ENCODE data around the gene RAD23B. TPM values are rescaled to one million over a fixed set of nuclear protein-coding genes. Genes with fewer than 3 reads are reported as not detected.

The RAD23B gene
- total RNA-seq, 1 experiment from 2014 or later = 176 TPM

DNA sequence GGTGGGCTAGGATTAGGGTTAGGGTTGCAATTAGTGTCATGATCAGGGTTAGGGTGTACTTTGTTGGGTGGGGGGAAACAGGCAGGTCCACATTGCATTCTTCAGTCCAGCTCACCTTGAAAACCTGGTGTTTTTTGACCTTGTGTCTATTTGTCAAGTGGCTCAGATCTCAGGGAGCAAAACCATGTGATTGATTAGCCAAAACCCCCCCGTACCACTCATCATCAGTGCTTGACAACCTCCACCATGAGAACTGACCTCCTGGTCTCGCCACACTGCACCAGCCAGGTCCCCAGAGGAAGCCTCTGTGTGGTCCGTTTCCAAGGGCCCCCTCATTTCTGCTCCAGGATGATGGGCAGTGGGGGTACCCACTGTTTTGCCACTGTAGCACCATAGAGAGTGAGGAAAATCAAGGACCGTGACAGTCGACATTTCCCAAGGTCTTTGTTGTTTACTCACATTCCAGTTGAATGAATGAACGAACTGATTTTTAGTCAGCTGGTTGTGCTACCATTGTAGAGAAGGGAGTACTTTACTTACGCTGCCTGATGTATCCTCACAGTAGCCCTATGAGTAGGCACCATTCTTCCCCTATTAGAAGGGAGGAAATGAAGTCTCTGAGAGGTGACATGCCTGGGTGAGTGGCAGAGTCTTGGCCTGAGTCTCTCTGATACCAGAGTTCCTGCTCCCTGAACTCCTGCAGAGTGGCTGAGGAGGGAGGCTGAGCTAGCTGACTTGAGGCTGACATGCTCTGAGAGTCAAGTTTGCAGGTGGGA is 84.8 kb downstream of the RAD23B start:
- DNase-seq = no peak
- H3K4me2 ChIP-seq = no peak overlapping the region
- no peaks in the 10 kb centered on the region for H3F3A ChIP-seq (ENCODE audit: insufficient read depth, low read depth)
- no peak overlapping the region for H2AFZ ChIP-seq
- H3K79me2 ChIP-seq (ENCODE audit: low read depth) = no peaks in the 10 kb centered on the region
- no peak overlapping the region for H3K4me3 ChIP-seq
- H3K9me2 ChIP-seq (ENCODE audit: insufficient read depth) = no peaks in the 10 kb centered on the region
- ChIA-PET POLR2A (ENCODE audit: unreplicated experiment) (no interaction called here), CTCF (no interaction called here)
- no peak overlapping the region for H3K27ac ChIP-seq
- no TSS peak for BruUV-seq (replicated peaks)
- intact Hi-C loops (cut with micrococcal nuclease; ENCODE audit: unreplicated experiment) = no loop called here
- TF ChIP-seq EZH2 (IDR thresholded peaks at IDR 0.05; ENCODE audit: low read depth) = no peak
- TF ChIP-seq, protein P1, sequence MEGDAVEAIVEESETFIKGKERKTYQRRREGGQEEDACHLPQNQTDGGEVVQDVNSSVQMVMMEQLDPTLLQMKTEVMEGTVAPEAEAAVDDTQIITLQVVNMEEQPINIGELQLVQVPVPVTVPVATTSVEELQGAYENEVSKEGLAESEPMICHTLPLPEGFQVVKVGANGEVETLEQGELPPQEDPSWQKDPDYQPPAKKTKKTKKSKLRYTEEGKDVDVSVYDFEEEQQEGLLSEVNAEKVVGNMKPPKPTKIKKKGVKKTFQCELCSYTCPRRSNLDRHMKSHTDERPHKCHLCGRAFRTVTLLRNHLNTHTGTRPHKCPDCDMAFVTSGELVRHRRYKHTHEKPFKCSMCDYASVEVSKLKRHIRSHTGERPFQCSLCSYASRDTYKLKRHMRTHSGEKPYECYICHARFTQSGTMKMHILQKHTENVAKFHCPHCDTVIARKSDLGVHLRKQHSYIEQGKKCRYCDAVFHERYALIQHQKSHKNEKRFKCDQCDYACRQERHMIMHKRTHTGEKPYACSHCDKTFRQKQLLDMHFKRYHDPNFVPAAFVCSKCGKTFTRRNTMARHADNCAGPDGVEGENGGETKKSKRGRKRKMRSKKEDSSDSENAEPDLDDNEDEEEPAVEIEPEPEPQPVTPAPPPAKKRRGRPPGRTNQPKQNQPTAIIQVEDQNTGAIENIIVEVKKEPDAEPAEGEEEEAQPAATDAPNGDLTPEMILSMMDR (conservative IDR thresholded peaks at IDR 0.05) = no peak
- no peaks in the 10 kb centered on the region for H3K4me1 ChIP-seq (replicated peaks; ENCODE audit: insufficient read depth)
- no peaks in the 10 kb centered on the region for H3K27me3 ChIP-seq (ENCODE audit: insufficient read depth, low read depth)
- no peaks in the 10 kb centered on the region for H4K20me1 ChIP-seq (ENCODE audit: insufficient read depth)
- H3K36me3 ChIP-seq (ENCODE audit: low read depth) = no peaks in the 10 kb centered on the region
- H3K9me3 ChIP-seq (ENCODE audit: insufficient read depth, low read depth) = no peaks in the 10 kb centered on the region

DNA sequence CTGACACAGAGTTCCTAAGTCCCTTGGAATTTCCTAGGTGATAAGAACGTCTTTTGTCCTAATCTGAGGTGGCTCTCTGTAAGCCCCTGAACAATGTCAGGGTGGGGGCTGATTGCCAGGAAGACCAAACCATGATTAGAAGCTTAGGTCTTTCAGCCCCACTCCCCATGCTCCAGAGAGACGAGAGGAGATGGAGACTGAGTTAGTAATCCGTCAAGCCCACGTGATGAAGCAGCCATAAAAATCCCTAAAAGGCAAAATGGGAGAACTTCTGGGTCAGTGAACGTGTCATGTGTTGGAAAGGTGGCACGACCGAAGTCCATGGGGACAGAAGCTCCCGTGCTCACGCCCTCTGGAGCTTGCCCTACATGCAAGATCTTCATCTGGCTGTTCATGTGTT is 85.6 kb downstream of the RAD23B start:
- Histone ChIP-seq H3K4me3 (no peak overlapping the region), H3K36me3 (ENCODE audit: low read depth) (no peaks in the 10 kb centered on the region), H2AFZ (no peak overlapping the region), H3K4me2 (no peak overlapping the region), H3K9me3 (ENCODE audit: insufficient read depth, low read depth) (no peaks in the 10 kb centered on the region), H3K9me2 (ENCODE audit: insufficient read depth) (no peaks in the 10 kb centered on the region), H4K20me1 (ENCODE audit: insufficient read depth) (no peaks in the 10 kb centered on the region), H3F3A (ENCODE audit: insufficient read depth, low read depth) (no peaks in the 10 kb centered on the region), H3K4me1 (replicated peaks; ENCODE audit: insufficient read depth) (no peaks in the 10 kb centered on the region), H3K79me2 (ENCODE audit: low read depth) (no peaks in the 10 kb centered on the region), H3K27me3 (ENCODE audit: insufficient read depth, low read depth) (no peaks in the 10 kb centered on the region), H3K27ac (no peak overlapping the region)
- intact Hi-C loops (cut with micrococcal nuclease; ENCODE audit: unreplicated experiment) = no loop called here
- BruUV-seq (replicated peaks) = no TSS peak
- DNase-seq = no peak
- POLR2A ChIA-PET (ENCODE audit: unreplicated experiment) = no interaction called here
- CTCF ChIA-PET = no interaction called here
- TF ChIP-seq, protein P1 (conservative IDR thresholded peaks at IDR 0.05) = no peak
- no peak for TF ChIP-seq EZH2 (IDR thresholded peaks at IDR 0.05; ENCODE audit: low read depth)

DNA sequence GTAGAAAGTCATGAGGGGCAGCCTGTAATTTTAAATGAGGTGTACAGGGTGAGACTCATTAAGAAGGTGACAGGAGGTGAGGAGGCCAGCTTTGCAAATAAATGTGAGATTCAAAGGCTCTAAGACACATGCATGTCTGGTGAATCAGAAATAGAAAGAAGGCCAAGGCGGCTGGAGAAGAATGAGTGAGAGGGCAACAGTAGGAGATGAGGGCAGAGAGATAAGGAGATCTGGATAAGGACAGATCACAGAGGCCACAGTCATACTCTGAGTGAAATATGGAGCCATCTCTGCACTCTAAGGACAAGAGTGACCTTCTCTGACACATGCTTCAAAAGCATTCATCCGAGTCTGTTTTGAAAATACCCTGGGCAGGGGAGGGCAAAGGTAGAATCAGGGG is 90.7 kb downstream of the RAD23B start:
- no TSS peak for BruUV-seq (replicated peaks)
- no peak overlapping the region for H3K4me3 ChIP-seq
- ChIA-PET CTCF (interaction anchor here (0.6 kb wide), 1 partner anchor 34 kb away, joined by 12 read pairs; no protein-coding TSS in a partner anchor), POLR2A (ENCODE audit: unreplicated experiment) (no interaction called here)
- H3K9me3 ChIP-seq (ENCODE audit: insufficient read depth, low read depth) = no peaks in the 10 kb centered on the region
- DNase-seq = peak in 1 of 2 experiments; percentile 46
- H3K79me2 ChIP-seq (ENCODE audit: low read depth) = no peaks in the 10 kb centered on the region
- H3K9me2 ChIP-seq (ENCODE audit: insufficient read depth) = no peaks in the 10 kb centered on the region
- H3K36me3 ChIP-seq (ENCODE audit: low read depth) = no peaks in the 10 kb centered on the region
- no peaks in the 10 kb centered on the region for H4K20me1 ChIP-seq (ENCODE audit: insufficient read depth)
- no peak overlapping the region for H3K4me2 ChIP-seq
- no peak overlapping the region for H3K27ac ChIP-seq
- no peak for TF ChIP-seq EZH2 (IDR thresholded peaks at IDR 0.05; ENCODE audit: low read depth)
- TF ChIP-seq, protein P1 (conservative IDR thresholded peaks at IDR 0.05) = no peak
- no peak overlapping the region for H2AFZ ChIP-seq
- no peaks in the 10 kb centered on the region for H3K27me3 ChIP-seq (ENCODE audit: insufficient read depth, low read depth)
- no peaks in the 10 kb centered on the region for H3F3A ChIP-seq (ENCODE audit: insufficient read depth, low read depth)
- H3K4me1 ChIP-seq (replicated peaks; ENCODE audit: insufficient read depth) = no peaks in the 10 kb centered on the region
- intact Hi-C loops (cut with micrococcal nuclease; ENCODE audit: unreplicated experiment) = no loop called here

Data from PC-9 (cell line).